Measurements from ENCODE around the gene SIGLEC7.

Gene SIGLEC7

GRCh38 chr19:51116736-51117286 lies 25.3 kb upstream of the SIGLEC7 start (continued):
- no peak for TF ChIP-seq RBAK (tag by site-specific recombination; IDR thresholded peaks at IDR 0.05)
- no peak for TF ChIP-seq HOXD13 (CRISPR knock-in tag; IDR thresholded peaks at IDR 0.05; ENCODE audit: borderline replicate concordance)
- TF ChIP-seq ZNF660 (tag by site-specific recombination; IDR thresholded peaks at IDR 0.05), result no peak
- no peak for TF ChIP-seq ZNF610 (tag by site-specific recombination; IDR thresholded peaks at IDR 0.05; ENCODE audit: borderline replicate concordance)

GRCh38 chr19:51119101-51119500 lies 23.0 kb upstream of the SIGLEC7 start:
- CTCF ChIA-PET, result interaction anchor here (1.8 kb wide), 1 partner anchor 23 kb away, joined by 4 read pairs; no protein-coding TSS in a partner anchor
- TF ChIP-seq ZNF529 (tag by site-specific recombination; IDR thresholded peaks at IDR 0.05; ENCODE audit: insufficient replicate concordance), result no peak
- 0 out of 2 replicates have a peak, but pooled peaks have one; percentile 18 for TF ChIP-seq ZNF398 (tag by site-specific recombination; IDR thresholded peaks at IDR 0.05)
- Histone ChIP-seq H3K4me1 (ENCODE audit: control insufficient read depth, insufficient read depth, low read length) (no peaks in the 10 kb centered on the region), H3K4me3 (ENCODE audit: low read depth, low read length) (no peak overlapping the region), H3K9me3 (ENCODE audit: control insufficient read depth, insufficient read depth, low read depth, low read length) (no peaks in the 10 kb centered on the region), H3K36me3 (ENCODE audit: control insufficient read depth in 2 of 2, insufficient read depth in 1 of 2, low read length in 2 of 2) (no peaks in the 10 kb centered on the region), H3K27ac (ENCODE audit: extremely low read depth, low read depth, low read length) (no peak overlapping the region)
- POLR2A ChIA-PET, result no interaction called here

- ChIA-PET POLR2A (no interaction called here), CTCF (no interaction called here)
- Histone ChIP-seq H3K4me3 (ENCODE audit: low read depth, low read length) (no peak overlapping the region), H3K4me1 (ENCODE audit: control insufficient read depth, insufficient read depth, low read length) (no peaks in the 10 kb centered on the region), H3K36me3 (ENCODE audit: control insufficient read depth in 2 of 2, insufficient read depth in 1 of 2, low read length in 2 of 2) (no peaks in the 10 kb centered on the region), H3K27ac (ENCODE audit: extremely low read depth, low read depth, low read length) (no peak overlapping the region), H3K9me3 (ENCODE audit: control insufficient read depth, insufficient read depth, low read depth, low read length) (no peaks in the 10 kb centered on the region)
- TF ChIP-seq ZNF133 (tag by site-specific recombination; IDR thresholded peaks at IDR 0.05) (no peak), ZNF324 (tag by site-specific recombination; IDR thresholded peaks at IDR 0.05) (no peak), ZBTB8A (tag by site-specific recombination; IDR thresholded peaks at IDR 0.05) (no peak), ZNF174 (tag by site-specific recombination; IDR thresholded peaks at IDR 0.05) (no peak), PATZ1 (tag by site-specific recombination; IDR thresholded peaks at IDR 0.05) (no peak), ZSCAN5A (tag by site-specific recombination; IDR thresholded peaks at IDR 0.05) (no peak), PRDM4 (tag by site-specific recombination; IDR thresholded peaks at IDR 0.05) (no peak), ZBTB10 (tag by site-specific recombination; IDR thresholded peaks at IDR 0.05) (no peak), ZNF37A (tag by site-specific recombination; IDR thresholded peaks at IDR 0.05) (no peak), ZNF837 (tag by site-specific recombination; IDR thresholded peaks at IDR 0.05) (no peak), YY1 (tag by site-specific recombination; IDR thresholded peaks at IDR 0.05) (no peak), ZXDB (tag by site-specific recombination; IDR thresholded peaks at IDR 0.05) (no peak), ZFP37 (tag by site-specific recombination; IDR thresholded peaks at IDR 0.05) (no peak)
Measured at GRCh38 chr19:51119611-51120010, 22.5 kb upstream of the SIGLEC7 start.

All from HEK293 (cell line).